Posterior cingulate gyrus (tissue), 11 donors: ENCODE data around the gene PRPF4.
A peak's percentile ranks its signal among the peaks of the same experiment; 100 is the strongest.

Experiments used
- DNase-seq, 10 donors: peaks; one replicate each; pipeline versions ENCODE4 v3.0.0 to v3.0.0-alpha.2; 2020 to 2021; ENCODE audit warnings: mixed read lengths in 3 of 10
- intact Hi-C: fragments of 100-400 bp; cut with DNase I; formaldehyde crosslinking; loops from one replicate; pipeline ENCODE4 v1.15.1; 2023

PRPF4 gene

GRCh38 chr9:113307396-113307975 is 32.0 kb downstream of the PRPF4 start:
- no peak for DNase-seq
- intact Hi-C loops, result no loop called here

- peak in 3 of 10 donors; percentile 14 to 33 (median 18) for DNase-seq
- intact Hi-C loops, result no loop called here
Observed at GRCh38 chr9:113309204-113309813, 33.9 kb downstream of the PRPF4 start.

GRCh38 chr9:113310538-113310937 is 35.1 kb downstream of the PRPF4 start:
- DNase-seq, result no peak
- intact Hi-C loops, result no loop called here

GRCh38 chr9:113311961-113312360 is 36.5 kb downstream of the PRPF4 start:
- DNase-seq, result no peak
- intact Hi-C loops, result no loop called here

- intact Hi-C loops, result no loop called here
- no peak for DNase-seq
Observed at GRCh38 chr9:113313261-113313660, 37.8 kb downstream of the PRPF4 start.

GRCh38 chr9:113315231-113315630 is 39.8 kb downstream of the PRPF4 start:
- no peak for DNase-seq
- intact Hi-C loops, result no loop called here

DNA sequence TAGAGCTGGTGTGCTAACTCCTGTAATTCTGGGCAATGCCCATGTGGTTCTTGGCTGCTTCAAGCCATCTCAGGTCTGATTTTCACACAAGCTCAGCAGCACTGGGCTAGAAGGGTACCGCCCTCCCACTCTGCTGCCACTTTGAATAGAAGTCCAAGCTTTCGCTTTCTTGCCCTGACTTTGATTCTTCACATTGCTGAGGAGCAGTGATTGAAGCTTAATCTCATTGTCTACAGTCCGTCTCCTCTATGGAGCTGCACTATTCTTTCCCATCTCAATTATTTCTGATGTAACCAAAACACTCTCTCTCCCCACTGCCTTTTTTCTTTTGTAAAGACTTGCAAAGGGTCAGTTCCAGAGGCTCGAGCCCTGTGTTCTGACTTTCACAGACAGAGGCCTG is 40.6 kb downstream of the PRPF4 start:
- intact Hi-C loops, result no loop called here
- no peak for DNase-seq

DNA sequence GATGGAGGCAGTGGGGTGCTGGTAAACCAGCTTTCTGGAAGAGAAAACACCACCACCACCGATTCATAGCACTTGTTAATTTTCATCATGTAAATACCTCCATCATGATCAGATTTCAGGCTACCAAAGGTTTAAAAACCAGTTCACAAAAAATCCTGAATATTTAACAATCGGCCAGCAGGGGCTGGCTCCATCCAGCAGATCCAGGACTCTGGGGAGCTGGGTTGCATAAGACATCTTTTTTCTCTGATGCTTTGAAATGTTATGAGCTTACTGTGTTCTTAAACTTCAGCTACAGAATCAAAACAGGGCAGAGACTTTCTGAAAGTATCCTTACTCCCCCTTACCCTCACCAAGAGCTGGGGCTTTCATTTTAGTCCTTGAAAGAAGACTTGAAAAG is 42.3 kb downstream of the PRPF4 start:
- intact Hi-C loops, result no loop called here
- no peak for DNase-seq

DNA sequence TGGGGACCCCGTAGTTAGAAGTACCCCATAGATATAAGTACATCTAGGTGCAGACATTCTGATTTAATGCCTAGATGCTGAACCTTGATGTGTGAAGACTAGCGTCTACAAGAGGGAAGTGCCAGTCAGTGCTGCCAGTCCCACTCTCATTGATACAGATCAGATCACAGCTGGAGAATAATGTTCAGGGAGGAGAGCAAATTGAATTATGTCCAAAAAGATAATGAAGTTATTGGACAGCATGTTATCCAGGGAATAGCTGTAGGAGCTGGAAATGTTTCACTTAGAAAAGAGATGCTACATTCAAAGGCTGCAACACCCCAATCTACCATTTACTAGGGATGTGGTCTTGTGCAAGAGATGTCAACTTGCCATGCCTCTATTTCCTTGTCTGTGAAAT is 43.6 kb downstream of the PRPF4 start:
- intact Hi-C loops, result no loop called here
- no peak for DNase-seq

DNA sequence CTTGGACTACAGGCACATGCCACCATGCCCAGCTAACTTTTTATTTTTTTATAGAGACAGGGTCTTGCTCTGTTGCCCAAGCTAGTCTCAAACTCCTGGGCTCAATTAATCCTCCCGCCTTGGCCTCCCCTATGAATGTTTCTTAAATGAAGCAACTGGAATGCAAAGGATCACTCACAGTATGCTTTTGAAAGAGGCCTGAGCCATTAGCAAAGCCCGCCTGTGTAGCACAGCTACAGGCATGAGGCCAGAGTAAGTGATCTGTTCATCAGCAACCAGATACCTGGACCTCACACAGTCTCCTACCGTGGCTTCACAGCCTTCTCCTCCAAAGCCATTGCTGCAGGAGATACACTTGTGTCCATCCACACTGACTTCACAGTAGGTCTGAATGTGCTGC is 44.6 kb downstream of the PRPF4 start:
- intact Hi-C loops, result no loop called here

GRCh38 chr9:113322671-113323070 is 47.2 kb downstream of the PRPF4 start:
- intact Hi-C loops, result no loop called here
- DNase-seq, result no peak

More for the DNA sequence above, 44.6 kb downstream of the PRPF4 start:
- DNase-seq, result no peak

- intact Hi-C loops, result no loop called here
- no peak for DNase-seq
Observed at GRCh38 chr9:113326230-113326629, 50.8 kb downstream of the PRPF4 start.

DNA sequence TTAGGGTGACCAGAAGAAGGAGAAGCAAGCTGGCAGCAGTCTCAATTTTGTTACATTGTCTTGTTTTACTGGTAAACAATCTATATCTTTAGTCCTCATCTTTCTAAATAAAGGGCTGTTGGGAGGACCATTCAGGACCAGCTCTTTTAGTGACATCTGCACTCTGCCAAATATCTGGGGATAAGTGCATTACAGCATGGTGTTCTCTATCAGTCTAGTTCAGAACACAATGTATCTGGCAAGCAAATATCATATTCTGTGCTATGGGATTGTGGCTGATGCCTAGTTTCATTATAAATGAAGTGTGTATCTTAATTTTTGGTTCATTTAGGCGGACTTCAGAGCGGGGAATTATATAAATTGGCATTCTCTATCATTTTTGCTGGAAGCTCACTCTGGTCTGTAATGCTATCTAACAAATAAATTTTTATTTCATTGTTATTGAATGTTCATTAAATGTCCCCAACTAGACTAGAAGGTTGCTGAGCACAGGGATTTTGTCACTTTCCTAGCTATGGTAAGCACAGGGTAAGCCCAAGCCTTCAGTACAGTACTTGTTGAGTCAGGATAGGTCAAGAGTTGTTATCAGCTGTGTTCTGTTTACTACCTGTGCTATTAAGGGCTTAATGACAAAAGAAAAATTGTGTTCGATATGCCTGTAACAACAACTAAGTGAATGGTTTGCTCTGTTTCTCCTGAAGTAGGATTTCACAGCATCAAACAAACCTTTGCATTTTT is 52.8 kb downstream of the PRPF4 start:
- DNase-seq, result no peak
- intact Hi-C loops, result no loop called here

DNA sequence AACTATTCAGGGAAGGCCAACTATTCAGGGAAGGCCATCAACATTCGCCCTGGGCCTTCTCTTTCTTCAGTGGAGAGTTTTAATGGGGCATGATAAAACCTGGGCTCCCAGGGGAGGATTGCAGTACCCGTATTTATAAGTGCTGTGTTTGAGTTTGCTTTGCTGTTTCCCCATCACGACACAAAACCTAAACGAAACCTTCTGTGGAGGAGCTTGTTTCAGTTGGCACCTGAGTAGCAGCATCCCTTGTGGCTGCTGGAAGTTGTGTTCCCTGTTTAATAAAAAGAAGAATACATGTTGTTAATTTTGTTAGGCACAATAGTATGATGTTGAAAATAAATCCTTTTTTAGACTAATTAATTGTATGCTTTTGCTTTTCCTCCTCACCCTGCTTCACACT is 56.3 kb downstream of the PRPF4 start:
- intact Hi-C loops, result no loop called here

GRCh38 chr9:113337714-113338113 is 62.3 kb downstream of the PRPF4 start:
- DNase-seq, result no peak
- intact Hi-C loops, result no loop called here

More for the DNA sequence above, 56.3 kb downstream of the PRPF4 start:
- DNase-seq, result no peak

DNA sequence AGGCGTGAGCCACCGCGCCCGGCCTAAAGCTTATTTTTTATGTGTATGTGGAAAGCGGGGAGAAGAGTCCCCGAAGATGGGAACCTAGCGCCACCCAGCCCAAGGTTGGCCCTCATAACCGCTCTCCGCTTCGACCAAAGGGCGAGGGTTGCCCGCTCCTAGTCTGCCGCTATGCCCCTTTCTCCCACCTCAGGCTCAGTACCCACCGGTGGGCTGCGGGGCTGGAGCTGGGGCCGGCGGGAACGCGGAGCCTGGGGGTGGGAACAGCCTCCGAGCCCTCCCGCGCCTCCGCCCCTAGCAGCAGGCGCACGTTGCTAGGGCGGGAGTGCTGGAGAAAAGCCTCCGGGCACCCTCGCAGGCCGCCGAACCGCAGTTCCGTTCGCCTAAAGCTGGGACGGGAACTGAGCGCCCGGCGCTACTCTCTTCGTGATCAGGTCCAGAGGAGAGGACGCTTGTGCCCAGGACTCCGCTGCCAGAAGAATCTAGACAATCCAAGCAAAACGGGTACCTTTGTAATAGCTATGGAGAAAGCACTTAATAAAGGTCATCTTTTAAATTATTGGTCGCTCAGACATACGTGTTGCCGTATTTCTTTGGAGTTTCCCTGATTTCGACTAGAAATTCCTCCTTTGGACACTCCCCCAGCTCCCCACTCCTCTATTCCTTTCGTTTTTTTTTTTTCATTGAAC is 64.7 kb downstream of the PRPF4 start, which contains the start of gene WDR31:
TSS of gene WDR31 (minus strand) at position 265 of the 689 bp plus-strand sequence. CDS start 8,253 bp downstream, outside the sequence.
- DNase-seq, result peak; percentile 83 to 98 (median 89)
- intact Hi-C loops, result loop anchor here (1.0 to 5.0 kb wide), 3 partner anchors 37 to 70 kb away; partner anchors contain the start of genes ALAD, C9orf43, HDHD3 and POLE3

DNA sequence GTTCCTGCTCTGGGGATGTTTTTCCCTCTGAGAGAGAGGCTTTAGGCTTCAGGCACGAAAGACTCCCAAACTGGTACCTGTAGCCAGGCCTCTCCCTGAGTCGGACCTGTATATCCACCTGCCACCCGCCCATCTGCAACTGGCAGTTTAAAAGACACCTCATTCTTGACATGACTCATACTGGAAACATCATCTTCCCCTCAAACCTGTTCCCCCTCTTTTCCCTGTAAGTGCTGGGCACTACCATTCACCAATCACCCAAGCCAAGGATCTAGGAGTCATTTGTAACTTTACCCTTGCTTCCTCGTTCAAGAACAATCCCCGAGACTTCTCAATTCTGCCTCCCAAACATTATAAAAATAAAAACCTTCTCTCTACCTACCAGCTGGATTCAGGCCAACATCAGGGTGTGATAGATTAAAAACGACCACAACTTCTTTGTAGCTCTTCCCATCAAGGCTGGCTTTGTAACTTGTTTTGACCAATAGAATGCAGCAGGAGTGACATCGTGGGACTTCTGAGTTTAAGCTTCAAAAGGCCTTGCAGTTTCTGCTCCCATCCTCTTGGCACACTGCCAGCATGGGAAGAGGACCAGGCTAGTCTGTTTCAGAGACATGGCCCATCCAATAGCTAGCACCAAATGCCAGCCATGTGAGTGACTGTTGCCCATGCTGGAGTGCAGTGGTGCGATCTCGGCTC is 66.4 kb downstream of the PRPF4 start:
- intact Hi-C loops, result loop anchor here (2.0 to 5.0 kb wide), 2 partner anchors 35 to 59 kb away; partner anchors contain the start of genes ALAD and HDHD3
- DNase-seq, result no peak
